Karpas-422 (cell line): ENCODE results near the gene GASK1B. TPM values are rescaled to one million over a fixed set of nuclear protein-coding genes. Genes with fewer than 3 reads are reported as not detected.

Experiments used
- DNase-seq: peaks from one replicate; pipeline ENCODE4 v3.0.0-alpha.2; 2015
- H2AFZ ChIP-seq: fragments of 200-600 bp; sonication (generic); 2 replicates; pipeline ENCODE4 v1.6.1; 2014; ENCODE audit warnings: antibody characterized with exemption, low read length, mixed read lengths
- H3K27ac ChIP-seq: fragments of 200-600 bp; sonication (generic); 2 replicates; pipeline ENCODE4 v1.5.1; 2014; ENCODE audit warnings: mild to moderate bottlenecking, low read length, moderate library complexity
- H3K27me3 ChIP-seq: fragments of 200-600 bp; sonication (generic); 2 replicates; pipeline ENCODE4 v1.6.1; 2014; ENCODE audit warnings: low read length, mixed read lengths
- H3K36me3 ChIP-seq: fragments of 200-600 bp; sonication (generic); 2 replicates; pipeline ENCODE4 v1.6.1; 2014; ENCODE audit warnings: low read length, mixed read lengths; ENCODE audit not compliant: insufficient read depth
- H3K4me1 ChIP-seq: fragments of 200-600 bp; sonication (generic); 2 replicates; pipeline ENCODE4 v1.6.1; 2014; ENCODE audit warnings: mild to moderate bottlenecking, low read length, mixed read lengths
- H3K4me2 ChIP-seq: fragments of 200-600 bp; sonication (generic); 2 replicates; pipeline ENCODE4 v1.6.1; 2014; ENCODE audit warnings: low read length, low read depth, mild to moderate bottlenecking; ENCODE audit not compliant: poor library complexity, severe bottlenecking
- H3K4me3 ChIP-seq: fragments of 200-600 bp; sonication (generic); 2 replicates; pipeline ENCODE4 v1.5.1; 2014; ENCODE audit warnings: mild to moderate bottlenecking, antibody characterized with exemption, low read length, mixed read lengths
- H3K79me2 ChIP-seq: fragments of 200-600 bp; sonication (generic); 2 replicates; pipeline ENCODE4 v1.6.1; 2014; ENCODE audit warnings: mild to moderate bottlenecking, low read length, mixed read lengths
- H3K9ac ChIP-seq: fragments of 200-600 bp; sonication (generic); 2 replicates; pipeline ENCODE4 v1.6.0; 2014; ENCODE audit warnings: low read length
- H3K9me2 ChIP-seq: fragments of 200-600 bp; sonication (generic), shearing (Covaris generic); replicated peaks from 2 replicates; pipeline ENCODE4 v1.6.0; 2014; ENCODE audit warnings: mild to moderate bottlenecking, low read length, moderate library complexity; ENCODE audit not compliant: insufficient read depth
- H3K9me3 ChIP-seq: fragments of 300-700, 200-600 bp; sonication (generic); 2 replicates; pipeline ENCODE4 v1.6.1; 2014; ENCODE audit warnings: low read length, mixed read lengths
- H4K20me1 ChIP-seq: fragments of 200-600 bp; sonication (generic); 2 replicates; pipeline ENCODE4 v1.6.1; 2014; ENCODE audit warnings: mild to moderate bottlenecking, antibody characterized with exemption, low read length, low read depth; ENCODE audit not compliant: insufficient read depth
- total RNA-seq: library from RNA; depleted of rRNA; stranded (reverse); fragments of >200 nt; shearing (Covaris generic); gene quantifications from 2 replicates; pipeline ENCODE4 v1.2.3, GENCODE V29; 2014; ENCODE audit warnings: low replicate concordance

GASK1B gene
- total RNA-seq, 1 experiment from 2014 or later = not detected

DNA sequence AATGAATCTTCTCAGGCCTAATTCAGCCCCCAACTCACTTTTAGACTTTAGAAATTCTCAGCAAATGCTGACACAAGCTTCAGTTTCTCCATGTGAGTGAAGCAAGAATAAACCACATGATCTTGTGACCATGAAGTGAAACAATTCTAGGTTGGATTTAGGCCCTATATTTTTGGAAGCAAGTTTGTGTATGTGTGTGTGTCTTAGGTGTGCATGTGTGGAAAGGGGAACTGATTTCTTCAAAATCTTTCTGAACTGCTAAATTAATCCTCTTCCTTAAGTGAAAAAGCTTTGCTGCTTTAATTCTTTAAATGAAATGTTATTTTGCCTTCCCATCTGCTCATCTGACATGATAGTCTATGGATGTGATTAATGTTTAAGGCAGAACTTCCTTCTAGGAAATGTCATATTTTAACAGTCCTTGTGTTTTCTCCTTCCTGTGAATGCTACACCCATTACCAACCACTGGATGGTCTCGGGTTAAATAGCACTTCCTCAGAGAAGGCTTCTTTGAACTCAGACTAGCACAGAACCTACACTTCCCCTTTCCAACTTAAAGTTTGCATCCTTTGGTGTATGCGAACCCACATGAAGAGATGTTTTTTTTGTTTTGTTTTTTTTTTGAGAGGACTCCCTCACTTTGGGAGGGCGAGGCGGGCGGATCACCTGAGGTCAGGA lies 36.3 kb upstream of the GASK1B start:
- Histone ChIP-seq H3K27me3 (no peaks in the 10 kb centered on the region), H4K20me1 (no peaks in the 10 kb centered on the region), H3K9me2 (no peaks in the 10 kb centered on the region; the same call in 1 of the 2 replicates), H3K27ac (no peak overlapping the region), H3K9ac (no peak overlapping the region), H2AFZ (no peak overlapping the region), H3K4me3 (no peak overlapping the region), H3K4me2 (no peak overlapping the region), H3K9me3 (no peaks in the 10 kb centered on the region), H3K4me1 (no peaks in the 10 kb centered on the region), H3K79me2 (no peaks in the 10 kb centered on the region), H3K36me3 (no peaks in the 10 kb centered on the region)
- DNase-seq = no peak

DNA sequence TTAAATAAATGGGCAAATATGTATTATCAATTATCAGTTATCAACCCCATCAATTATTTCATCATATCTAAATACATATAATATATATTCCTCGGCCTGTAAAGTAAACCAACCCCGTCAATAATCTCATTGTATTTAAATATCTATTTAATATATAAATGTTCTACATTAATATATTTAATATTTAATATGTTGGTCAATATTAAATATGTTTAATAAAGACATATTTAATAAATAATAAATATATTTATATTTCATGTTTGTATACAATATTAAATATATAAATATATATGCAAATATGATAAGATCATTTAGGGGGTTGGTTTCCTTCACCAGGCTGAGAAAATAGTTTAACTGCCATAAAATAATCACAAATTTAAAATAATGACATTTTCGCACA lies 31.1 kb upstream of the GASK1B start:
- H3K4me1 ChIP-seq = no peaks in the 10 kb centered on the region
- no peak overlapping the region for H2AFZ ChIP-seq
- no peaks in the 10 kb centered on the region for H3K9me3 ChIP-seq
- no peaks in the 10 kb centered on the region for H3K79me2 ChIP-seq
- no peak overlapping the region for H3K27ac ChIP-seq
- H4K20me1 ChIP-seq = no peaks in the 10 kb centered on the region
- no peaks in the 10 kb centered on the region; the same call in 1 of the 2 replicates for H3K9me2 ChIP-seq
- no peaks in the 10 kb centered on the region for H3K27me3 ChIP-seq
- no peak overlapping the region for H3K4me2 ChIP-seq
- DNase-seq = no peak
- no peaks in the 10 kb centered on the region for H3K36me3 ChIP-seq
- H3K9ac ChIP-seq = no peak overlapping the region
- H3K4me3 ChIP-seq = no peak overlapping the region

DNA sequence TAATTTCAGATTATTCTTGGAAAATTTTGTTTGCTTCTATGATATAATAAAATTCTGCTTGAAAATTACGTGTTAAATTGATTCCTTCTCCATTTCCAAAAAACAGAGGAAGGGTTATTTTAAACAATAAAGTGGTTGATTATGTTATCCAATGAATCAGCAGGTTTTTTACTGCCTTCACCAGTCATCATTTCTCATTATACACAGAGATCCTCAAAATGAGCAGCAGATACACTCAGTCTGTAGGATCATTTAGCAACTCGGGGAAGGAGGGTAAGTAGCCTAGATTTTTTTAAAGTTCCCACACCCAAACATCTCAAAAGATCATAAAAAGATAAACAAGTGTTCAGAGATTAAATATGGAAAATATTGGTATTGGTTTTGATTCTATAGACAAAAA lies 30.6 kb upstream of the GASK1B start:
- H3K9me3 ChIP-seq = no peaks in the 10 kb centered on the region
- no peaks in the 10 kb centered on the region for H3K4me1 ChIP-seq
- no peak overlapping the region for H3K4me3 ChIP-seq
- DNase-seq = no peak
- H3K27me3 ChIP-seq = no peaks in the 10 kb centered on the region
- H3K27ac ChIP-seq = no peak overlapping the region
- no peak overlapping the region for H3K4me2 ChIP-seq
- no peak overlapping the region for H3K9ac ChIP-seq
- no peaks in the 10 kb centered on the region for H3K36me3 ChIP-seq
- H4K20me1 ChIP-seq = no peaks in the 10 kb centered on the region
- H3K79me2 ChIP-seq = no peaks in the 10 kb centered on the region
- no peak overlapping the region for H2AFZ ChIP-seq
- H3K9me2 ChIP-seq = no peaks in the 10 kb centered on the region; the same call in 1 of the 2 replicates

DNA sequence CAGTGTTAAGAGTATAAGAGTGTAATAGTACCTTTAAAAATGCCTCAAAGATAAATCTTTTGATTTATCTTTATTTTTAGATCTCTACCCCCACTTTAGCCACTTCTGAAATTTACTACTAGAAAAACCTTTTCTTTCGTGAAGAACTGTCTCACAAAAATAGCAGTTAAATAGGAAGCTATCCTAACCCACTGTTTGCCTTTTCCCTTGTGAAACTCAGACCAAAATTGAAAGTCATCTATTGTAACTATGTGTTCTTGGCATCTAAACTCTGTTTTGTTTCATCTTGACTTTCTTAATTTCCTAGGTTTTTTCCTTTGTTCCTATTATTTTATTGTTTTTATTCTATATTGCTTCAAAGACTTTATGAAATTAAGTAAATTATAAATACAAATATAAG lies 29.7 kb upstream of the GASK1B start:
- H3K4me3 ChIP-seq = no peak overlapping the region
- no peak overlapping the region for H3K4me2 ChIP-seq
- no peak overlapping the region for H3K27ac ChIP-seq
- no peaks in the 10 kb centered on the region for H3K4me1 ChIP-seq
- H3K9me3 ChIP-seq = no peaks in the 10 kb centered on the region
- no peak overlapping the region for H2AFZ ChIP-seq
- H3K36me3 ChIP-seq = no peaks in the 10 kb centered on the region
- H3K9ac ChIP-seq = no peak overlapping the region
- H3K79me2 ChIP-seq = no peaks in the 10 kb centered on the region
- H4K20me1 ChIP-seq = no peaks in the 10 kb centered on the region
- H3K9me2 ChIP-seq = no peaks in the 10 kb centered on the region; the same call in 1 of the 2 replicates
- no peaks in the 10 kb centered on the region for H3K27me3 ChIP-seq
- no peak for DNase-seq

DNA sequence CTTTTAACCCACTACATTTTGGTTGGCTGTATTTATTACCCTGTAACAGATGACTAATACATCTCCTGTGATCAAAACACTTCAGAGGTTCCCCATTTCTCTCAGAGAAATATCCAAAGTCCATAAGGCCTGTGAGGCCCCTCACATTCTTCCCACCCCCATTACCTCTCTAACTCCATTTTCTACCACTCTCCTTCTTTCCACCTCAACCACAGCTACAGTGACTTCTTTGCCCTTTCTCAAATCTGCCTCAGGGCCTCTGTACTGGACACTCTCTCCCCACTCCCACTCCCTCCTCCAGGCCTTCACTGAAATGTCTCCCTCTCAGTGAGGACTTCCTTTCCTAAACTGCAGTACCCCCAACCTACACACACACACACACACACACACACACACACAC lies 29.1 kb upstream of the GASK1B start:
- H3K36me3 ChIP-seq = no peaks in the 10 kb centered on the region
- no peaks in the 10 kb centered on the region for H3K79me2 ChIP-seq
- no peaks in the 10 kb centered on the region for H4K20me1 ChIP-seq
- H3K27me3 ChIP-seq = no peaks in the 10 kb centered on the region
- H3K9ac ChIP-seq = no peak overlapping the region
- no peak for DNase-seq
- no peak overlapping the region for H3K27ac ChIP-seq
- no peaks in the 10 kb centered on the region for H3K4me1 ChIP-seq
- no peaks in the 10 kb centered on the region for H3K9me3 ChIP-seq
- no peak overlapping the region for H2AFZ ChIP-seq
- no peak overlapping the region for H3K4me2 ChIP-seq
- H3K4me3 ChIP-seq = no peak overlapping the region
- H3K9me2 ChIP-seq = no peaks in the 10 kb centered on the region; the same call in 1 of the 2 replicates

DNA sequence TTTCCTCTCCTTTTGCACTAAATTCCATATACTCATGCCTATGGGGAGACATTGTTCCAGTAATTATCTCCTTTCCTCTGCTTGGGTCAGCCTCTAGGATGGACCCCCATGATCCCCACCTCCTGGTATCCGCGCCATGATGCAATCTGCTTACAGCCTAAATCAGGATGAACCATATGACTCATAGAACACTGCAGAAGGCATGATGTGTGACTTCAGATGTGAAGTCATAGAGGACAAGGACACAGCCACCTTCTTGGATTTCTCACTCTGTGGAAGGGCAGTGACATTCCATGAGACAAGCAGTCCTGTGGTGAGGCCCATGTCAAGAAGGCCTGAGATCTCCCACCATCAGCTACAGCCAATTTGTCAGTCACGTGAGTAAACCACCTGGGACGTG lies 28.5 kb upstream of the GASK1B start:
- no peak for DNase-seq
- Histone ChIP-seq H3K79me2 (no peaks in the 10 kb centered on the region), H3K9me2 (no peaks in the 10 kb centered on the region; the same call in 1 of the 2 replicates), H3K4me3 (no peak overlapping the region), H4K20me1 (no peaks in the 10 kb centered on the region), H3K4me1 (no peaks in the 10 kb centered on the region), H2AFZ (no peak overlapping the region), H3K9ac (no peak overlapping the region), H3K9me3 (no peaks in the 10 kb centered on the region), H3K4me2 (no peak overlapping the region), H3K36me3 (no peaks in the 10 kb centered on the region), H3K27ac (no peak overlapping the region), H3K27me3 (no peaks in the 10 kb centered on the region)

DNA sequence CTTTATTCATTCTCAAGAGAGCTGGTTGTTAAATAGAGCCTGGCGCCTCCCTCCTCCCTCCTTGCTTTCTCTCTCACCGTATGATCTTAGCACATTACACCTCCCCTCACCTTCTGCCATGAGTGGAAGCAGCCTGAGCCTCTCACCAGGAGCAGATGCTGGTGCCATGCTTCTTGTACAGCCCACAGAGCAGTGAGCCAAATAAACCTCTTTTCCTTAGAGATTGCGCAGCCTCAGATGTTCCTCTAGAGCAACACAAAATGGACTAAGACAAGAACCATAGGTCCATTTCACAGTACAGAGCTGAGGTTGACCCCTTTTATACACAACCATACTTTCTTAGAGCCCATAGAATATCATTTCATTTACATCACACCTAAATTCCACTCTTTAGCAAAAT lies 27.4 kb upstream of the GASK1B start:
- Histone ChIP-seq H3K4me2 (no peak overlapping the region), H3K9ac (no peak overlapping the region), H3K79me2 (no peaks in the 10 kb centered on the region), H3K27ac (no peak overlapping the region), H3K36me3 (no peaks in the 10 kb centered on the region), H4K20me1 (no peaks in the 10 kb centered on the region), H2AFZ (no peak overlapping the region), H3K4me3 (no peak overlapping the region), H3K9me3 (no peaks in the 10 kb centered on the region), H3K27me3 (no peaks in the 10 kb centered on the region), H3K4me1 (no peaks in the 10 kb centered on the region), H3K9me2 (no peaks in the 10 kb centered on the region)
- DNase-seq = no peak

DNA sequence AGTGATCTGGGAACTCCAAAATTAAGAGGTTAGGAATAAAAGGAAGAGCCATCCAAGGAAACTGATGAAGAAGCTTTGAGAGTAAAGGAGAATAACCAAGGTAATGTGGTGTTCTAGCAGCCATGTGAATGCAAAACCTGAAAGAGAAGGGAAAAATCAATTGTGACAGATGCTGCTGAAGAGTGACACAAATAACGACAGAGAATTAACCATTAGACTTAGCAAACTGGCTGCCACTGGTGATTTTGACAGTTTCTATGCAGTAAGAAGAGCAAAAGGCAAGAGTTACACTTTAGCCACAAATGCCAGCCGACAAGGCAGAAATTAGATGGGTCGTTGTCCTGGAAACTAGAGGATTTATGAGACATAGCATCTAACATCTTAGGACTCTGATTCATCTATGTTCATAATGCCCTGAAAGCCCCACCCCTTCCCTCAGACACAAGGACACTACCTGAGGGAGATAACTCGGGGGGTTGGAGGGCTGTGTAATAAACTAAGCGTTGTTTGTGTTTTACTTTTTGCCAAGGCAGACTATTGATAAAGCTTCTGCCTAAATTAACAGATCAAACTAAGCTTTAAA lies 24.5 kb upstream of the GASK1B start:
- Histone ChIP-seq H3K4me3 (no peak overlapping the region), H3K27ac (no peak overlapping the region), H3K4me2 (no peak overlapping the region), H3K79me2 (no peaks in the 10 kb centered on the region), H3K9ac (no peak overlapping the region), H3K4me1 (no peaks in the 10 kb centered on the region), H2AFZ (no peak overlapping the region), H3K9me2 (no peaks in the 10 kb centered on the region), H4K20me1 (no peaks in the 10 kb centered on the region), H3K9me3 (no peaks in the 10 kb centered on the region), H3K27me3 (no peaks in the 10 kb centered on the region), H3K36me3 (no peaks in the 10 kb centered on the region)
- DNase-seq = no peak
